Activated CD4-positive, alpha-beta T cell treated with anti-CD3 and anti-CD28 coated beads, Interleukin-2, amount 10 ng/mL, durations not matched to agents 7 days and 5 days (primary cell): Measurements from ENCODE around the gene QRICH1. TPM values are rescaled to one million over a fixed set of nuclear protein-coding genes. Genes with fewer than 3 reads are reported as not detected.

Experiments used
- CTCF ChIA-PET: fragments of 350-600 bp; sonication (Branson Sonifier 250); formaldehyde crosslinking; loops from one replicate; lab custom pipeline; 2021; ENCODE audit warnings: antibody characterized with exemption; lab: Charles Lee
- POLR2A ChIA-PET: fragments of 350-600 bp; sonication (Branson Sonifier 250); formaldehyde crosslinking; loops from one replicate; lab custom pipeline; 2021; ENCODE audit warnings: antibody characterized with exemption; lab: Charles Lee
- DNase-seq: peaks from one replicate; pipeline ENCODE4 v3.0.0-alpha.2; 2020
- H3K27ac Mint-ChIP-seq: one replicate; pipeline ENCODE4 v1.8.0; 2021; ENCODE audit warnings: mild to moderate bottlenecking, moderate library complexity, mixed read lengths
- H3K27me3 Mint-ChIP-seq: one replicate; pipeline ENCODE4 v1.8.0; 2021; ENCODE audit warnings: mixed read lengths
- H3K36me3 Mint-ChIP-seq: one replicate; pipeline ENCODE4 v1.8.0; 2021; ENCODE audit warnings: low read depth, mixed read lengths
- H3K4me1 Mint-ChIP-seq: one replicate; pipeline ENCODE4 v1.8.0; 2021; ENCODE audit warnings: mixed read lengths
- H3K4me3 Mint-ChIP-seq: one replicate; pipeline ENCODE4 v1.8.0; 2021; ENCODE audit warnings: mild to moderate bottlenecking, moderate library complexity, mixed read lengths
- H3K9me3 Mint-ChIP-seq: one replicate; pipeline ENCODE4 v1.8.0; 2021; ENCODE audit warnings: mixed read lengths
- total RNA-seq, 2 experiments: library from RNA; stranded (reverse); gene quantifications; one replicate each; pipeline ENCODE4 v1.2.3, GENCODE V29; 2021

The QRICH1 gene
- 100 to 1,000 TPM; 140 to 164 TPM for total RNA-seq

- Mint-ChIP-seq H3K4me1 (peaks cover 33% of the 10 kb centered on the region), H3K27me3 (no peaks in the 10 kb centered on the region), H3K36me3 (peaks cover 31% of the 10 kb centered on the region), H3K4me3 (peak within 1 kb of the TSS; percentile 93), H3K27ac (peak within 1 kb of the TSS; percentile 96), H3K9me3 (no peaks in the 10 kb centered on the region)
- ChIA-PET POLR2A (interaction anchor here (0.5 to 2.0 kb wide), 5 partner anchors 11 to 87 kb away, joined by 3 to 10 read pairs (median 5); partner anchors contain the start of genes IMPDH2 and WDR6), CTCF (interaction anchor here (0.5 to 5.7 kb wide), 23 partner anchors 9 to 557 kb away, joined by 3 to 27 read pairs (median 5); partner anchors contain the start of genes ARIH2, DALRD3, LAMB2 and NDUFAF3)
- DNase-seq: peak; percentile 99
Observed at GRCh38 chr3:49093853-49094767, at the start of gene QRICH1. QRICH1 (minus strand) TSS chr3:49094071; CDS start chr3:49077017, 17,054 bp downstream.

- H3K36me3 Mint-ChIP-seq: no peaks in the 10 kb centered on the region
- ChIA-PET POLR2A (no interaction called here), CTCF (no interaction called here)
- DNase-seq: no peak
- no peak overlapping the region for H3K27ac Mint-ChIP-seq
- H3K4me1 Mint-ChIP-seq: peaks cover 5% of the 10 kb centered on the region
- H3K4me3 Mint-ChIP-seq: no peak overlapping the region
- peaks cover 9% of the 10 kb centered on the region for H3K27me3 Mint-ChIP-seq
- peaks cover 2% of the 10 kb centered on the region for H3K9me3 Mint-ChIP-seq
Observed at GRCh38 chr3:49140080-49140479, 46.2 kb upstream of the QRICH1 start.

GRCh38 chr3:49135499-49135898 lies 41.6 kb upstream of the QRICH1 start:
- H3K9me3 Mint-ChIP-seq: no peaks in the 10 kb centered on the region
- peaks cover 4% of the 10 kb centered on the region for H3K4me1 Mint-ChIP-seq
- no peak overlapping the region for H3K4me3 Mint-ChIP-seq
- DNase-seq: no peak
- H3K27me3 Mint-ChIP-seq: peaks cover 21% of the 10 kb centered on the region
- H3K27ac Mint-ChIP-seq: no peak overlapping the region
- ChIA-PET POLR2A (no interaction called here), CTCF (interaction anchor here (1.1 kb wide), 1 partner anchor 15 kb away, joined by 4 read pairs; the partner anchor contains the start of gene USP19)
- no peaks in the 10 kb centered on the region for H3K36me3 Mint-ChIP-seq

- Mint-ChIP-seq H3K9me3 (no peaks in the 10 kb centered on the region), H3K27ac (no peak overlapping the region), H3K36me3 (no peaks in the 10 kb centered on the region), H3K4me3 (no peak overlapping the region), H3K27me3 (peaks cover 16% of the 10 kb centered on the region), H3K4me1 (peaks cover 3% of the 10 kb centered on the region)
- DNase-seq: no peak
- ChIA-PET CTCF (interaction anchor here (0.7 to 1.4 kb wide), 4 partner anchors 11 to 36 kb away, joined by 3 to 4 read pairs (median 4); partner anchors contain the start of genes KLHDC8B and USP19), POLR2A (no interaction called here)
Observed at GRCh38 chr3:49134471-49135265, 40.8 kb upstream of the QRICH1 start.

GRCh38 chr3:49133226-49133951 lies 39.5 kb upstream of the QRICH1 start:
- H3K4me3 Mint-ChIP-seq: no peak overlapping the region
- H3K27me3 Mint-ChIP-seq: peaks cover 16% of the 10 kb centered on the region
- H3K36me3 Mint-ChIP-seq: no peaks in the 10 kb centered on the region
- peaks cover 3% of the 10 kb centered on the region for H3K4me1 Mint-ChIP-seq
- no peaks in the 10 kb centered on the region for H3K9me3 Mint-ChIP-seq
- ChIA-PET CTCF (interaction anchor here (0.6 to 2.1 kb wide), 5 partner anchors 15 to 112 kb away, joined by 3 to 9 read pairs (median 4); partner anchors contain the start of genes KLHDC8B, NDUFAF3 and QRICH1), POLR2A (no interaction called here)
- DNase-seq: no peak
- no peak overlapping the region for H3K27ac Mint-ChIP-seq

GRCh38 chr3:49132437-49133225 lies 38.8 kb upstream of the QRICH1 start, which contains the start of gene LAMB2:
LAMB2 (minus strand) TSS chr3:49133050; CDS start chr3:49132867, 183 bp downstream.
- ChIA-PET POLR2A (no interaction called here), CTCF (interaction anchor here (0.9 to 3.8 kb wide), 5 partner anchors 11 to 111 kb away, joined by 3 to 11 read pairs (median 4); partner anchors contain the start of genes NDUFAF3, QRICH1 and USP19)
- Mint-ChIP-seq H3K27ac (no peak within 1 kb of the TSS), H3K9me3 (no peaks in the 10 kb centered on the region), H3K27me3 (peaks cover 16% of the 10 kb centered on the region), H3K36me3 (no peaks in the 10 kb centered on the region), H3K4me1 (peaks cover 3% of the 10 kb centered on the region), H3K4me3 (no peak within 1 kb of the TSS)
- DNase-seq: no peak

- Mint-ChIP-seq H3K27ac (no peak overlapping the region), H3K9me3 (no peaks in the 10 kb centered on the region), H3K27me3 (peaks cover 16% of the 10 kb centered on the region), H3K4me3 (no peak overlapping the region), H3K4me1 (peaks cover 3% of the 10 kb centered on the region), H3K36me3 (no peaks in the 10 kb centered on the region)
- POLR2A ChIA-PET: no interaction called here
- CTCF ChIA-PET: interaction anchor here (0.5 to 3.8 kb wide), 4 partner anchors 11 to 782 kb away, joined by 3 to 11 read pairs (median 6); partner anchors contain the start of genes QRICH1 and USP19
- no peak for DNase-seq
Observed at GRCh38 chr3:49132073-49132436, 38.2 kb upstream of the QRICH1 start.

GRCh38 chr3:49131576-49131975 lies 37.7 kb upstream of the QRICH1 start:
- no peaks in the 10 kb centered on the region for H3K36me3 Mint-ChIP-seq
- H3K27ac Mint-ChIP-seq: no peak overlapping the region
- H3K4me3 Mint-ChIP-seq: no peak overlapping the region
- peaks cover 16% of the 10 kb centered on the region for H3K27me3 Mint-ChIP-seq
- peaks cover 3% of the 10 kb centered on the region for H3K4me1 Mint-ChIP-seq
- POLR2A ChIA-PET: no interaction called here
- CTCF ChIA-PET: interaction anchor here (0.5 to 3.8 kb wide), 5 partner anchors 10 to 782 kb away, joined by 3 to 11 read pairs (median 3); partner anchors contain the start of genes QRICH1, USP19 and WDR6
- H3K9me3 Mint-ChIP-seq: no peaks in the 10 kb centered on the region
- no peak for DNase-seq

- H3K27me3 Mint-ChIP-seq: peaks cover 16% of the 10 kb centered on the region
- no peak overlapping the region for H3K27ac Mint-ChIP-seq
- no peak for DNase-seq
- no peaks in the 10 kb centered on the region for H3K9me3 Mint-ChIP-seq
- CTCF ChIA-PET: interaction anchor here (1.1 to 3.8 kb wide), 3 partner anchors 10 to 124 kb away, joined by 3 to 11 read pairs (median 3); partner anchors contain the start of genes USP19 and WDR6
- H3K4me3 Mint-ChIP-seq: no peak overlapping the region
- peaks cover 3% of the 10 kb centered on the region for H3K4me1 Mint-ChIP-seq
- H3K36me3 Mint-ChIP-seq: no peaks in the 10 kb centered on the region
- POLR2A ChIA-PET: no interaction called here
Observed at GRCh38 chr3:49131040-49131439, 37.2 kb upstream of the QRICH1 start.

GRCh38 chr3:49124991-49125670 lies 31.3 kb upstream of the QRICH1 start:
- no peak for DNase-seq
- POLR2A ChIA-PET: no interaction called here
- no peak overlapping the region for H3K27ac Mint-ChIP-seq
- CTCF ChIA-PET: no interaction called here
- no peak overlapping the region for H3K4me3 Mint-ChIP-seq
- H3K4me1 Mint-ChIP-seq: peaks cover 7% of the 10 kb centered on the region
- no peaks in the 10 kb centered on the region for H3K27me3 Mint-ChIP-seq
- H3K36me3 Mint-ChIP-seq: peaks cover under 1% of the 10 kb centered on the region
- no peaks in the 10 kb centered on the region for H3K9me3 Mint-ChIP-seq

- H3K9me3 Mint-ChIP-seq: no peaks in the 10 kb centered on the region
- ChIA-PET POLR2A (no interaction called here), CTCF (interaction anchor here (1.1 to 1.5 kb wide), 2 partner anchors 11 to 14 kb away, joined by 3 to 6 read pairs; no protein-coding TSS in a partner anchor)
- no peak overlapping the region for H3K27ac Mint-ChIP-seq
- no peak for DNase-seq
- H3K4me1 Mint-ChIP-seq: peaks cover 15% of the 10 kb centered on the region
- H3K27me3 Mint-ChIP-seq: no peaks in the 10 kb centered on the region
- peaks cover 6% of the 10 kb centered on the region for H3K36me3 Mint-ChIP-seq
- H3K4me3 Mint-ChIP-seq: no peak overlapping the region
Observed at GRCh38 chr3:49124203-49124602, 30.3 kb upstream of the QRICH1 start.
